GM12878 (cell line): Measurements from ENCODE around the gene PTPRU. TPM values are rescaled to one million over a fixed set of nuclear protein-coding genes. Genes with fewer than 3 reads are reported as not detected.

Experiments used
- ATAC-seq: fragments of 200-7000 bp; cut with Tn5 transposase; 3 replicates; pipeline ENCODE4 v1.9.1; 2020; ENCODE audit warnings: mild to moderate bottlenecking, moderate library complexity
- BruUV-seq: library from RNA; stranded (reverse); fragments of 400-500 nt; replicated peaks from 2 replicates; lab custom pipeline; 2021; lab: Mats Ljungman, UMichigan
- CTCF ChIA-PET: fragments of 300-600 bp; sonication (Branson Sonifier 250); formaldehyde crosslinking; extraction: SDS; loops from one replicate; lab custom pipeline; 2021; ENCODE audit warnings: inconsistent platforms; lab: Yijun Ruan, JAX
- POLR2A ChIA-PET: fragments of 350-600 bp; formaldehyde crosslinking; extraction: SDS; loops from one replicate; lab custom pipeline; 2021; ENCODE audit warnings: inconsistent platforms; lab: Charles Lee
- RAD21 ChIA-PET: fragments of 300-600 bp; sonication (Branson Sonifier 250); formaldehyde crosslinking; loops from one replicate; lab custom pipeline; 2023; ENCODE audit warnings: antibody characterized with exemption; ENCODE audit not compliant: unreplicated experiment; lab: Charles Lee
- SMC1A ChIA-PET: fragments of 300-600 bp; sonication (Branson Sonifier 250); formaldehyde crosslinking; loops from one replicate; lab custom pipeline; 2023; ENCODE audit not compliant: unreplicated experiment, uncharacterized antibody; lab: Charles Lee
- DNase-seq: peaks from one replicate; pipeline ENCODE4 v3.0.0-alpha.2; 2011; ENCODE audit warnings: low read depth, low spot score
- FAIRE-seq: peaks from 3 replicates; lab custom pipeline; 2011; peaks lifted over from hg19 to GRCh38; lab: Jason Lieb, UNC
- H2AFZ ChIP-seq: 2 replicates; pipeline ENCODE4 v1.6.0; 2011; ENCODE audit warnings: low read depth, low read length, control low read depth; ENCODE audit not compliant: control insufficient read depth
- H3K27ac ChIP-seq: 2 replicates; pipeline ENCODE4 v1.5.1; 2011; ENCODE audit warnings: control low read depth; ENCODE audit not compliant: control insufficient read depth, insufficient read depth
- H3K27me3 ChIP-seq, 2 experiments: replicated peaks in 1 of 2; 2 replicates each; pipeline versions ENCODE4 v1.6.0 to v1.6.1; 2011; ENCODE audit warnings: low read length in 1 of 2; ENCODE audit not compliant: control insufficient read depth in 2 of 2, insufficient read depth in 2 of 2
- H3K36me3 ChIP-seq, 2 experiments: 2 replicates each; pipeline ENCODE4 v1.5.1; 2011; ENCODE audit warnings: low read length in 1 of 2; ENCODE audit not compliant: control insufficient read depth in 2 of 2, insufficient read depth in 2 of 2
- H3K4me1 ChIP-seq: 2 replicates; pipeline ENCODE4 v1.6.1; 2011; ENCODE audit warnings: mild to moderate bottlenecking, low read length, moderate library complexity, mixed read lengths; ENCODE audit not compliant: control insufficient read depth, insufficient read depth
- H3K4me2 ChIP-seq: 2 replicates; pipeline ENCODE4 v1.6.0; 2011; ENCODE audit warnings: control low read depth; ENCODE audit not compliant: control insufficient read depth, insufficient read depth
- H3K4me3 ChIP-seq: fragments of 200-600 bp; sonication (generic); 2 replicates; pipeline ENCODE4 v1.5.1; 2016
- H3K79me2 ChIP-seq: 2 replicates; pipeline ENCODE4 v1.6.0; 2011; ENCODE audit warnings: low read length; ENCODE audit not compliant: control insufficient read depth, insufficient read depth
- H3K9ac ChIP-seq: 2 replicates; pipeline ENCODE4 v1.8.0; 2011; ENCODE audit warnings: low read length, control low read depth, mixed read lengths; ENCODE audit not compliant: control insufficient read depth, insufficient read depth
- H3K9me3 ChIP-seq: replicated peaks from 3 replicates; pipeline ENCODE4 v1.5.1; 2011; ENCODE audit warnings: mild to moderate bottlenecking, low read length; ENCODE audit not compliant: control insufficient read depth, insufficient read depth
- H4K20me1 ChIP-seq: 2 replicates; pipeline ENCODE4 v1.6.0; 2011; ENCODE audit not compliant: control insufficient read depth, insufficient read depth
- HDAC2 ChIP-seq: fragments of 200-600 bp; sonication (generic); IDR thresholded peaks from 2 replicates; pipeline ENCODE4 v1.6.1; 2017
- IRF4 ChIP-seq: IDR thresholded peaks from 2 replicates; pipeline ENCODE4 v1.6.1; 2011; ENCODE audit warnings: low read depth, low read length
- NFYB ChIP-seq: IDR thresholded peaks from 2 replicates; pipeline ENCODE4 v1.6.1; 2011; ENCODE audit warnings: low read depth, mild to moderate bottlenecking, low read length, improper control_type of control experiment, moderate library complexity; ENCODE audit not compliant: insufficient read depth
- NR2F1 ChIP-seq: fragments of 450-650 bp; conservative IDR thresholded peaks from 2 replicates; pipeline ENCODE4 v1.6.1; 2017; ENCODE audit warnings: mild to moderate bottlenecking
- RB1 ChIP-seq: fragments of 450-650 bp; formaldehyde crosslinking; IDR thresholded peaks from 2 replicates; pipeline ENCODE4 v1.6.1; 2017; ENCODE audit warnings: mild to moderate bottlenecking, borderline replicate concordance
- SMAD5 ChIP-seq: IDR thresholded peaks from 2 replicates; pipeline ENCODE4 v1.6.1; 2016; ENCODE audit warnings: antibody characterized with exemption, low read depth
- SP1 ChIP-seq: IDR thresholded peaks from one replicate; pipeline ENCODE4 v1.6.1; 2011; ENCODE audit warnings: low read depth, low read length
- TCF12 ChIP-seq: IDR thresholded peaks from 2 replicates; pipeline ENCODE4 v1.6.1; 2011; ENCODE audit warnings: low read depth, mild to moderate bottlenecking, low read length
- ZZZ3 ChIP-seq: IDR thresholded peaks from 2 replicates; pipeline ENCODE4 v1.6.1; 2011; ENCODE audit warnings: low read depth; ENCODE audit not compliant: control insufficient read depth, insufficient read length
- WGBS: methylation state at CpG from one replicate; pipeline ENCODE4 v1.1.6; 2016; ENCODE audit warnings: low lambda C conversion rate; ENCODE audit not compliant: insufficient replicate concordance, insufficient coverage; ENCODE audit errors: missing lambda C conversion rate; 5-methylcytosine and 5-hydroxymethylcytosine counted together
- in situ Hi-C: fragments of 300-500 bp; cut with MboI; formaldehyde crosslinking; loops from 9 replicates; pipeline ENCODE4 v1.14.3; 2018; ENCODE audit warnings: mixed read lengths
- intact Hi-C: fragments of 100-400 bp; cut with micrococcal nuclease; formaldehyde crosslinking; loops from one replicate; pipeline ENCODE4 v1.14.2; 2022; ENCODE audit not compliant: unreplicated experiment
- polyA plus RNA-seq, 11 experiments: library from polyadenylated mRNA; depleted of rRNA in 4 of 11; unstranded in 6 of 11; stranded (reverse) in 5 of 11; fragments of >200 nt; fragmentation: Nextera tagmentation in 4 of 11; fragmentation: Illumina TruSeq in 1 of 11; extraction: Ambion mirVana in 4 of 11; extraction: Trizol in 1 of 11; gene quantifications; 1 replicate in 1 of 11; 2 replicates in 10 of 11; pipeline versions ENCODE4 v1.2.1 to v1.2.3, GENCODE V29; 2011 to 2016; ENCODE audit warnings: inconsistent platforms in 2 of 11, missing spikeins in 2 of 11, low read depth in 1 of 11
- total RNA-seq, 4 experiments: library from RNA; depleted of rRNA in 3 of 4; stranded (reverse); fragments of >200 nt in 3 of 4; fragmentation: Illumina TruSeq in 1 of 4; extraction: Trizol in 1 of 4; gene quantifications; 2 replicates each; pipeline versions ENCODE4 v1.2.1 to v1.2.3, GENCODE V29; 2013 to 2021
- TF ChIP-seq, protein P1 (sequence below): IDR thresholded peaks from 2 replicates; pipeline ENCODE4 v1.6.1; 2011; ENCODE audit warnings: borderline replicate concordance, low read depth, mild to moderate bottlenecking, moderate library complexity, mixed read lengths, low read length; ENCODE audit not compliant: insufficient read depth; ENCODE audit errors: extremely low read length
- TF ChIP-seq, protein P2 (sequence below): IDR thresholded peaks from 2 replicates; pipeline ENCODE4 v1.6.1; 2012; ENCODE audit warnings: improper control_type of control experiment, low read depth, low read length; ENCODE audit not compliant: insufficient replicate concordance

Gene PTPRU
- total and polyA plus RNA-seq, 10 of the 15 experiments (the other 5 are each of a cell fraction or from before 2014, with no cell fraction given), result 0.04 to 2.5 (median 0.73) TPM

DNA sequence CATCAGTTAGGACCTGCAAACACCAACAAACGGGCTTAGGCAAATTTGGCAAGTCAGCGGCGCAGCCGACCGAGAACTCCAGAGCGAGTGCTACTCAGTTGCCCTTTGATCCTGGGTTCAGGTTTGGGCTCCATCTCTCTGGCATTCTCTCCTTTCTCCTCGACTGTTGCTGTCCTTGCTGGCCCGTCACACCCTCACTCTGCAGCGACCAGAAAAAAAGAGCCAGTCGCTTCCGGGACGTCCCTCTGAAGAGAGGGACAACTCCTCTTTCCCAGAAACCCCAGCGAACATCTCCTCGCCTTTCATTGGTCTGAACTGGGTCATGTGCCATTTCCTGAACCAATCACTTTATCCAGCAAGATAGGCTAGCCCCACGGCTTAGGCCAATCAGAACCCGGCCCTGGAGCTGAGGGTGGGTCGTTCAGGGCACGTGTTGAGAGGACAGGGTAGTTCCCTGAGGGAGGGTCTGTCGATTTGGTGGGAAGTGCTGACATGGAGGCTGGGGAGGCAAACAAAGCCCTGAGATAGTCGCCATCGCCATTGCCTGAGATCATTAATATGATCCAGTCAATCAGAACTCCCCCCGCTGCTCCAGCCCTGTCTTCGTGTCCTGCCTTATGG, 113.7 kb downstream of the PTPRU start:
- 47% methylated on average over 20 of the region's 23 CpGs for WGBS
- POLR2A ChIA-PET, result no interaction called here
- peaks cover 0 to 2% of the 10 kb centered on the region in 2 experiments; a peak in 2 of 4 replicates for H3K27me3 ChIP-seq
- H2AFZ ChIP-seq, result no peak overlapping the region
- FAIRE-seq, result no peak
- no peaks in the 10 kb centered on the region; the same call in 2 of the 3 replicates for H3K9me3 ChIP-seq
- H3K4me3 ChIP-seq, result no peak overlapping the region
- no peak for TF ChIP-seq HDAC2
- TF ChIP-seq, protein P1, sequence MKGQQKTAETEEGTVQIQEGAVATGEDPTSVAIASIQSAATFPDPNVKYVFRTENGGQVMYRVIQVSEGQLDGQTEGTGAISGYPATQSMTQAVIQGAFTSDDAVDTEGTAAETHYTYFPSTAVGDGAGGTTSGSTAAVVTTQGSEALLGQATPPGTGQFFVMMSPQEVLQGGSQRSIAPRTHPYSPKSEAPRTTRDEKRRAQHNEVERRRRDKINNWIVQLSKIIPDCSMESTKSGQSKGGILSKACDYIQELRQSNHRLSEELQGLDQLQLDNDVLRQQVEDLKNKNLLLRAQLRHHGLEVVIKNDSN, result peak; percentile 17
- TF ChIP-seq, protein P2, sequence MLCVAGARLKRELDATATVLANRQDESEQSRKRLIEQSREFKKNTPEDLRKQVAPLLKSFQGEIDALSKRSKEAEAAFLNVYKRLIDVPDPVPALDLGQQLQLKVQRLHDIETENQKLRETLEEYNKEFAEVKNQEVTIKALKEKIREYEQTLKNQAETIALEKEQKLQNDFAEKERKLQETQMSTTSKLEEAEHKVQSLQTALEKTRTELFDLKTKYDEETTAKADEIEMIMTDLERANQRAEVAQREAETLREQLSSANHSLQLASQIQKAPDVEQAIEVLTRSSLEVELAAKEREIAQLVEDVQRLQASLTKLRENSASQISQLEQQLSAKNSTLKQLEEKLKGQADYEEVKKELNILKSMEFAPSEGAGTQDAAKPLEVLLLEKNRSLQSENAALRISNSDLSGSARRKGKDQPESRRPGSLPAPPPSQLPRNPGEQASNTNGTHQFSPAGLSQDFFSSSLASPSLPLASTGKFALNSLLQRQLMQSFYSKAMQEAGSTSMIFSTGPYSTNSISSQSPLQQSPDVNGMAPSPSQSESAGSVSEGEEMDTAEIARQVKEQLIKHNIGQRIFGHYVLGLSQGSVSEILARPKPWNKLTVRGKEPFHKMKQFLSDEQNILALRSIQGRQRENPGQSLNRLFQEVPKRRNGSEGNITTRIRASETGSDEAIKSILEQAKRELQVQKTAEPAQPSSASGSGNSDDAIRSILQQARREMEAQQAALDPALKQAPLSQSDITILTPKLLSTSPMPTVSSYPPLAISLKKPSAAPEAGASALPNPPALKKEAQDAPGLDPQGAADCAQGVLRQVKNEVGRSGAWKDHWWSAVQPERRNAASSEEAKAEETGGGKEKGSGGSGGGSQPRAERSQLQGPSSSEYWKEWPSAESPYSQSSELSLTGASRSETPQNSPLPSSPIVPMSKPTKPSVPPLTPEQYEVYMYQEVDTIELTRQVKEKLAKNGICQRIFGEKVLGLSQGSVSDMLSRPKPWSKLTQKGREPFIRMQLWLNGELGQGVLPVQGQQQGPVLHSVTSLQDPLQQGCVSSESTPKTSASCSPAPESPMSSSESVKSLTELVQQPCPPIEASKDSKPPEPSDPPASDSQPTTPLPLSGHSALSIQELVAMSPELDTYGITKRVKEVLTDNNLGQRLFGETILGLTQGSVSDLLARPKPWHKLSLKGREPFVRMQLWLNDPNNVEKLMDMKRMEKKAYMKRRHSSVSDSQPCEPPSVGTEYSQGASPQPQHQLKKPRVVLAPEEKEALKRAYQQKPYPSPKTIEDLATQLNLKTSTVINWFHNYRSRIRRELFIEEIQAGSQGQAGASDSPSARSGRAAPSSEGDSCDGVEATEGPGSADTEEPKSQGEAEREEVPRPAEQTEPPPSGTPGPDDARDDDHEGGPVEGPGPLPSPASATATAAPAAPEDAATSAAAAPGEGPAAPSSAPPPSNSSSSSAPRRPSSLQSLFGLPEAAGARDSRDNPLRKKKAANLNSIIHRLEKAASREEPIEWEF, result no peak
- no peak for TF ChIP-seq IRF4
- no peak for TF ChIP-seq NR2F1
- TF ChIP-seq SMAD5, result no peak
- TF ChIP-seq RB1, result no peak
- no peak for TF ChIP-seq TCF12
- TF ChIP-seq ZZZ3, result no peak
- no peak for TF ChIP-seq SP1
- TF ChIP-seq NFYB, result 0 out of 2 replicates have a peak, but pooled peaks have one; percentile 27
- TF ChIP-seq, all 136 proteins: peak for 2
- CTCF ChIA-PET, result interaction anchor here (0.7 to 1.0 kb wide), 2 partner anchors 9 to 10 kb away, joined by 3 to 4 read pairs; no protein-coding TSS in a partner anchor
- SMC1A ChIA-PET, result no interaction called here
- Histone ChIP-seq H3K79me2 (no peaks in the 10 kb centered on the region), H3K36me3 (no peaks in the 10 kb centered on the region), H3K4me1 (no peaks in the 10 kb centered on the region), H3K9ac (no peak overlapping the region), H3K4me2 (no peak overlapping the region), H3K27ac (no peak overlapping the region), H4K20me1 (no peaks in the 10 kb centered on the region; the same call in 1 of the 2 replicates)
- in situ Hi-C loops (no loop called here), intact Hi-C loops (no loop called here)
- no TSS peak for BruUV-seq
- DNase-seq, result no peak
- ATAC-seq, result no peak
- RAD21 ChIA-PET, result no interaction called here
